Cardiac septum (tissue), 1 donor: ENCODE data around the gene ACTG1. TPM values are rescaled to one million over a fixed set of nuclear protein-coding genes. Genes with fewer than 3 reads are reported as not detected.

Source experiments
- DNase-seq: peaks from one replicate; pipeline ENCODE4 v3.0.0-alpha.2; 2020; ENCODE audit warnings: low spot score
- intact Hi-C: fragments of 100-400 bp; cut with DNase I; formaldehyde crosslinking; loops from one replicate; pipeline ENCODE4 v1.14.0; 2022
- total RNA-seq: library from RNA; stranded (reverse); fragmentation: NEBNext Ultra II Directional; extraction: Animal tissue kit (Norgen Biotek cat#: 25700); gene quantifications from one replicate; pipeline ENCODE4 v1.2.1, GENCODE V29; 2021
- donor health status: DM: no; HTN: no; CAD: no.

ACTG1 gene
- total RNA-seq, 1 donor from 2014 or later = 634 TPM

GRCh38 chr17:81522491-81523401 is 10.1 kb upstream of the ACTG1 start:
- intact Hi-C loops = loop anchor here (5.0 kb wide), 1 partner anchor 80 kb away; no protein-coding TSS in a partner anchor
- no peak for DNase-seq

- intact Hi-C loops = loop anchor here (5.0 kb wide), 1 partner anchor 82 kb away; no protein-coding TSS in a partner anchor
- DNase-seq = no peak
These were observed 7.7 kb upstream of the ACTG1 start for GRCh38 chr17:81520021-81520901.

GRCh38 chr17:81519284-81520020 is 6.9 kb upstream of the ACTG1 start:
- intact Hi-C loops = loop anchor here (5.0 kb wide), 1 partner anchor 83 kb away; no protein-coding TSS in a partner anchor
- peak; percentile 77 for DNase-seq

GRCh38 chr17:81518785-81519283 is 6.2 kb upstream of the ACTG1 start:
- intact Hi-C loops = no loop called here
- DNase-seq = peak; percentile 89

- intact Hi-C loops = no loop called here
- DNase-seq = no peak
These were observed 5.7 kb upstream of the ACTG1 start for GRCh38 chr17:81518113-81518784.

GRCh38 chr17:81517339-81518112 is 4.9 kb upstream of the ACTG1 start:
- intact Hi-C loops = no loop called here
- DNase-seq = no peak

- no peak for DNase-seq
- intact Hi-C loops = no loop called here
These were observed 4.4 kb upstream of the ACTG1 start for GRCh38 chr17:81517009-81517338.

- intact Hi-C loops = no loop called here
- DNase-seq = no peak
These were observed 3.8 kb upstream of the ACTG1 start for GRCh38 chr17:81516439-81516838.

- no peak for DNase-seq
- intact Hi-C loops = loop anchor here (1.0 kb wide), 1 partner anchor 37 kb away; the partner anchor contains the start of gene FAAP100
These were observed 3.0 kb upstream of the ACTG1 start for GRCh38 chr17:81515530-81516041.

- intact Hi-C loops = loop anchor here (1.0 kb wide), 1 partner anchor 37 kb away; the partner anchor contains the start of gene FAAP100
These were observed 2.3 kb upstream of the ACTG1 start for GRCh38 chr17:81514739-81515529.

GRCh38 chr17:81514489-81514738 is 1.8 kb upstream of the ACTG1 start:
- no peak for DNase-seq

More at GRCh38 chr17:81514739-81515529, 2.3 kb upstream of the ACTG1 start:
- DNase-seq = peak; percentile 92

GRCh38 chr17:81513753-81514488 is 1.3 kb upstream of the ACTG1 start:
- intact Hi-C loops = loop anchor here (2.0 kb wide), 1 partner anchor 119 kb away; the partner anchor contains the start of gene BAHCC1
- DNase-seq = no peak

More at GRCh38 chr17:81514489-81514738, 1.8 kb upstream of the ACTG1 start:
- intact Hi-C loops = no loop called here

- no peak for DNase-seq
- intact Hi-C loops = loop anchor here (2.0 kb wide), 1 partner anchor 119 kb away; the partner anchor contains the start of gene BAHCC1
These were observed 763 bp upstream of the ACTG1 start for GRCh38 chr17:81513372-81513752.

- no peak for DNase-seq
- intact Hi-C loops = loop anchor here (2.0 kb wide), 1 partner anchor 117 kb away; the partner anchor contains the start of gene BAHCC1
These were observed 616 bp downstream of the ACTG1 start for GRCh38 chr17:81511804-81512561.

- DNase-seq = no peak
- intact Hi-C loops = no loop called here
These were observed 1.1 kb downstream of the ACTG1 start for GRCh38 chr17:81511554-81511803.
